HG03442 (cell line): ENCODE measurements around the gene FRMPD1.
A peak's percentile ranks its signal among the peaks of the same experiment; 100 is the strongest.
"Not testable (repeated sequence)": the region's sequence is repeated elsewhere in the genome, so short reads cannot be mapped to it uniquely, and the experiment has no call there.

Experiments used
- ATAC-seq: cut with Tn5 transposase; IDR thresholded peaks from one replicate; pipeline ENCODE4 v1.9.1; 2021; ENCODE audit warnings: mild to moderate bottlenecking, moderate library complexity; ENCODE audit not compliant: unreplicated experiment

Gene FRMPD1

DNA sequence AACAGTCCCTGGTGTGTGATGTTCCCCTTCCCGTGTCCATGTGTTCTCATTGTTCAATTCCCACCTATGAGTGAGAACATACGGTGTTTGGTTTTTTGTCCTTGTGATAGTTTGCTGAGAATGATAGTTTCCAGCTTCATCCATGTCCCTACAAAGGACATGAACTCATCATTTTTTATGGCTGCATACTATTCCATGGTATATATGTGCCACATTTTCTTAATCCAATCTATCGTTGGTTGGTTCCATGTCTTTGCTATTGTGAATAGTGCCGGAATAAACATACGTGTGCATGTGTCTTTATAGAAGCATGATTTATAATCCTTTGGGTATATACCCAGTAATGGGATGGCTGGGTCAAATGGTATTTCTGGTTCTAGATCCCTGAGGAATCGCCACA is 114.5 kb downstream of the FRMPD1 start:
- not testable (repeated sequence) for ATAC-seq

DNA sequence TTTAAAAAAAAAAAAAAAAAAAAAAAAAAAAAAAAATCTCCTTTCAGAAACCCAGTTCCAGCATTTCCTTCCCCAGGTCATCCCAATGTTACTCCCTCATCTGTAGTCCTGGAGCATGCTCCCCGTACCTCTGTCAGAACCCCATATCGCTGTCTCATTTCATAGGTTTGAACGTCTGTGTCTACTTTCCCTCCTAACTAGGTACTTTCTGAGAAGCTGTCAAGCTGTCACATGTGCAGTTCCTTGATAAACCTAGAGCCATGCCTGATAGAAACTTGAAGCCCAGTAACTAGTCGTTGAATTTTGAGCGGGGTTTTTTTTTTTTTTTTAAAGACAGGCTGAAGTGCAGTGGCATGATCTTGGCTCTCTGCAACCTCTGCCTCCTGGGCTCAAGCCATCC is 118.6 kb downstream of the FRMPD1 start:
- no peak for ATAC-seq

DNA sequence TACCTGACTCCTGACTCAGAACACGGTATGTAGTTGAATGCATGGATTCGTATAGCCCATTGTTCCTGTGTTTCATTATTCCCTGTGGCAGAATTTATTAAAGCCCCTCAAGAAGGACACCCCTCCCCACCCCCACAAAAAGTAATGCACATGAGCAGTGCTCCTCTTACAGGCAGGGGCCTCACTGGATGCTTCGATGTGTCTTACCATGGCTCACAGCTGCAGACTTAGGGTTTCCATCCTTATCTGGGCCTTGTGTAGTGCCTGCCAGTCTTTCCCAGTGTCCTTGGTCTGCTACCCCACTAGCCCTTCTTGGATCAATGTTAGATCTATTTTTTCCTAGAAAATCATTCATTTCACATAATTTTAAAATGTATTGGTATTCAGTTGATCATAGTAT is 119.2 kb downstream of the FRMPD1 start:
- ATAC-seq = no peak

DNA sequence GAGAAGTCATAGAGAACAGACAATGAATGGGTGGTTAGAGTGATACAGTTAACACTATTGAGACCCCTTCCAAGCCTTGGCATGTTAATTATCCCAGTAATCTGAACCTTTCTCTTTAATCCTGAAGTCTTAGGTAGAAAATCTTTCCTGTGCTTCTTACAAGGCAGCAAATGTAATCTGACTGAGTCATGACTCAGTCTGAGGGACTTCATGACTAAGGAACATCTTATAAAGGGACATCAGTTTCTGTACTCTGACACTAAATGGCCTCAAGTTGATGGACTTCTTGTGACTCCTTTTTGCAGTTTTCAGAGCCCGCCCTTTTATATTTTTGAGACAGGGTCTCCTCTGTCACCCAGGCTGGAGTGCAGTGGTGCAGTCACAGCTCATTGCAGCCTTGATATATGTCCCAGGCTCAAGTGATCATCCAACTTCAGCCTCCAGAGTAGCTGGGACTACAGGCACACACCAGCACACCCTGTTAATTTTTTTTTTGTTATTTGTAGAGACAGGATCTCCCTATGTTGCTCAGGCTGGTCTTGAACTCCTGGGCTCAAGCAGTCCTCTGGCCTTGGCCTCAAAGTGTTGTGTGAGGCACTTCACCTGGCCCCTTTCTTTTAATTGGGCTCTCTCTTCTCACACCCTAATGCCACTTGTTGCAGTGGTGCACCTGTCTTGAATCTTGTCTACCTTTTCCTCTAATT is 124.6 kb downstream of the FRMPD1 start:
- no peak for ATAC-seq

DNA sequence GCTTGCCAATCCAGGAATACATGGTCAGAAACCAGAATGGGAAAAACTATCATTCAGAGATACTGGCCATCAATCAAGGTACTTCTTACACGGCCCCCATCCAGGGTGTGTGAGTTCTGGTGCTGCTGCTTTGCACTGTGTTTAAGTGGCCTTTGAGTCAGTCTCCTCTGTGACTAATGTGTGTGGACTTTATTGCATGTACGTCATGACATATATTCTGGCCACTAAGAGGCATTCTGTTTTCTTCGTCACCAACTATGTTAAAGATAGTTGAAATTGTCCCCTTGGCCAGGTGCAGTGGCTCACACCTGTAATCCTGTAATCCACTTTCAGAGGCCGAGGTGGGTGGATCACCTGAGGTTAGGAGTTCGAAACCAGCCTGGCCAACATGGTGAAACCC is 125.6 kb downstream of the FRMPD1 start:
- ATAC-seq = no peak

DNA sequence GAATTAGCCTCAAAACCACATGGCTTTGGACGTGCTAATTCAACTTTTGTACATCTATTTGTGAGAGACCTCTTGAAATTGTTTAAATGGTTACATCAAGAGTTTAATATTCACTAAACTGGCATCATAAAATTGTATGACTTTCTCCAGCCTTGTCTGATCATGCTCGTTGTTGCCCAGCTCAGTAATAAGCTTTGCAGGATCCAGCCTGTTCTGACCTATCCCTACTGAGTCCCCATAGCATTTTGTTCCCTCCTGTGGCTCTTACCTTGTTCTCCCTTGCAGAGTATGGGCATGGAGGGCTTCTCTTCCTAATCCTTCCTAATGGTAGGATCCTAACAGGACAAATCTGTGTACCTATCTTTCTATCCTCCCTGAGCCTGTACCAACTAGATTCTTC is 127.8 kb downstream of the FRMPD1 start:
- ATAC-seq = no peak

DNA sequence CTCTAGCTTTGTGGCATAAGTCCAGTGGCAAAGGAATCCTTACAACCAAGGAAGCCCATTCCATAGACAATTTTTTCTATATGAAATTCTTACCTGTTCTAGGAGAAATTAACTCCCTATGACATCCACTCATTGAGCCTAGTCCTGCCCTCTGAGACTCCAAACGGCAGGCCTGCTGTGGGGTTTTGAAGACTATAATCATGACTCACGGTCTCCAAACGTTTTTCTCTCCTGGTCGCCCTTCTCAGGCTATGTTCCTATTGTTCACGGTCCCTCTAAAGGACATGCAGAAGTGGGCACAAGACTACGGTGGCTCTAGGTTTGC is 133.5 kb downstream of the FRMPD1 start:
- no peak for ATAC-seq

DNA sequence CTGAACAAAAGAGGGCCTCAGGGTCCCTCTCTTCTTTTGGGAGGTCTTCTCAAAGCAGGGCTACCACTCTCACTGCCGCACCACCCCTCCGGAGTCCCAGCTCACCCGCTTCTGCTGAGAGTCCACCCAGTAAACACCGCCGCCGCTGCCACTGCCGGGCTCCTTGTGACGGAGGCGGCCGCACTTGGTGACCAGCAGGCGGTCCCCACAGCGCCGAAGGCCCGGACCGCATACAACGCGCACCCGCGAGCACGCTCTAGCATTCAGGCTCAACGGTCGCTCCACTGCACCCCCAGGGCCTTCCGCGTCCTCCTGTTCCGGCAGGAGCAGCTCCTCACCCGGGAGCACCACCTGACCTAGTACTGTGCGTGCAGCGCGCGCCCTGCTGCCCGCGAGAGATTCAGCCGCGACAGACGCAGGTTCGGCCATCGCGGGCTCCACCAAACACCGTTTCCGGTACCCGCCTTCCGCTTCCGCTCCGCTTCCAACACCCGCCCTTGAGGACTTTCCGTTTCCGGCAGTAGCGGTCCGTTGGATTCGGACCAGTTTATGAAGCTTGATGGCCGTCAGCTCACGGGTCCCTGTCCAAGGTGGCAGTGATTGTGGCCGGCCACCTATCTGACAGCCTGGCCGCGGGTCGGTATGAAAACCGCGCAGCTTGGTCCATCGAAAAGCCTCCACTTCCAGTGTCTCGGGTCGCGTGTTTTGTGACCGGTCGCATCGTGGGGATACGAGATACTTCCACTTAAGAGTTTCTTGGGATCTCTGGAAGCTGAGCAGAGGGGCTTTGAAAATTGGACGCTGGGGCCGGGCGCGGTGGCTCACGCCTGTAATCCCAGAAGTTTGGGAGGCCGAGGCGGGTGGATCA is 134.1 kb downstream of the FRMPD1 start, which contains the start of gene EXOSC3:
TSS of gene EXOSC3 (minus strand) at position 449 of the 868 bp plus-strand sequence. CDS start at position 429, 20 bp downstream.
- ATAC-seq = peak; percentile 89

DNA sequence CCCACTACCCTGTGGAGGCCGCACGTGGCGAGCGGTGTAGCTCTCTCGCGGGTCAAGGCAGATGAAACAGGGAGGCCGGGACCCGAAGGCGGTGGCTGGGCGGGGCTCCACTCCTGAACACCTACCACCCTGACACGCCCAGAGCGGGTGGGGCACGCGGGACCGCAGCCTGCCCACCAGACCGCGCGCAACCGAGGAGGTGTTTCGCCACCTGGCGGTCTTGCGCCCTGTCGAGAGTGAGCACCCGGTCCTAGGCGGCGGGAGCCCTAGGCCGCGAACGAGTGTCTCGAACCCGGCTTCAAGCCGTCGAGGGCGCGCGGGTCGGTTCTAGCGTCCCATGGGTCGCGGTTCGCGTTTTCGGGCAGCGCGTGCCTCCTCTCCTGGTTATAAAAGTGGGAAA is 136.3 kb downstream of the FRMPD1 start:
- no peak for ATAC-seq

DNA sequence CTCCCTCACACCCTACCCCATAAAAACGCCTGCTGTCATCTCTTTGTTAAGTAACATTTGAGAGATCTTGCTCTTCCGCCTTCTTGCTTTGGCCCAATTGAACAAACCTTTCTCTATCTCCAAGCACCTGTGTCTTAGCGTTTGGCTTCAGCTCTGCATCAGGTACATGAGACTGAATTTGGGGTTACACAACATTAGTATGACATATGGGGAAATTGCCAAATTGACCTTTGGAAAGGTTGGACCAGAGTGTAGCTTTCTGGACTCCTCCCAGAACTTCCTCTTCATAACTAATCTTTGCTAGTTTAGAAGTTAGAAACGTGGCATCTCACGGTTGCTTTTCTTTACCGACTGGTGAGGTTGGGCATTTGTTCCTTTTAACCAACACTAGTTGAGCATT is 137.6 kb downstream of the FRMPD1 start:
- ATAC-seq = no peak

DNA sequence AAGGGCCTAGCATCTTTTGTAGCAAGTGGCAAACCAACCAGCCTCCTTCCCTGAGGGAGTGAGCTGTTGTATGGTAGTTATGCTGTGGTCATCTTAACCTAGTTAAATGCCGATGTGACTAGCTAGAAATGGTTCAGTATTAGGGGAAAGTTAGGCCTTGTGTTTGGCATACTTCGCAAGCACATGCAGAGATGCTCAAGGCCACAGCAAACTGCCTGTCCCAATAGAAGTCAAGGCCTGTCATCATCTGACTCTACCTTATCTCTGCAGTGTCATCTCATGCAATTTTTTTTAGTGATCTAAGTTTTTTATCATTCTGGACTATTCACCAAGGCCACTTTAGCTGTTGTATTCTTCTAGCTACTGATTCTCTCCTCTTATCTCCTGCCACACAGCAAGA is 139.3 kb downstream of the FRMPD1 start:
- no peak for ATAC-seq

DNA sequence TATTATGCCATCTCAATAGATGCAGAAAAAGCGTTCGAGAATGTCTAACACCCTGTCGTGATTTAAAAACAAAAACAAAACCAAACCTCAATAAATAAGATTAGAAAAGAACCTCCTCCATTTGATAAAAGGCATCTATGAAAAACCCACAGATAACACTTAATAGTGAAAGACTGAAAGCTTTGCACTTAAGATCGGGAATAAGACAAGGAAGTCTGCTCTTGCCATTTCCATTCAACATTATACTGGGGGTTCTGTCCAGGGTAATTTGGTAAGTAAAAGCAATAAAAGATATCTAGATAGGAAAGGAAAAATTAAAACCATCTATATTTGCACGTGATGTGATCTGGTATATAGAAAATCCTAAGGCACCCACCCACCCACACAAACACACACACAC is 141.4 kb downstream of the FRMPD1 start:
- no peak for ATAC-seq

DNA sequence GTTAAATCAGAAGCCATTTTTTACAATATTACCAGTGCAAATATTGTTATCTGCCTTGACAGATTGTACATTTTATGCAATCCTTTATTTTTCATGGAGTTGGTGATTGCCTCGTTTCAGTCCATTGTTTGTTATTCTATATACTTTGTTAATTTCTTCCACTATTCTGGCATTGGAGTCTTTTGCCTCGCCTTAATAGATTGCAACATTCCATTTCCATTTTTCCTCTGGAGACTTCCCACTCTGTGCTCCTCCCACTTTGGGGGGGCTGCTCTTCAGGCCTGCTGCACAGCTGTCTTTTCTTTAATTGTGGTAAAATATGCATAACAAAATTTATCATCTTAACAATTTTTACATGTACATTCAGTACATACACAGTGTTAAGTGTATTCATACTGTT is 145.5 kb downstream of the FRMPD1 start:
- ATAC-seq = no peak
